GM12878 (cell line): ENCODE data around the gene SLC46A2. TPM values are rescaled to one million over a fixed set of nuclear protein-coding genes. Genes with fewer than 3 reads are reported as not detected.

Experiments used
- ATAC-seq: fragments of 200-7000 bp; cut with Tn5 transposase; 3 replicates; pipeline ENCODE4 v1.9.1; 2020; ENCODE audit warnings: mild to moderate bottlenecking, moderate library complexity
- BruUV-seq: library from RNA; stranded (reverse); fragments of 400-500 nt; replicated peaks from 2 replicates; lab custom pipeline; 2021; lab: Mats Ljungman, UMichigan
- CTCF ChIA-PET: fragments of 300-600 bp; sonication (Branson Sonifier 250); formaldehyde crosslinking; extraction: SDS; loops from one replicate; lab custom pipeline; 2021; ENCODE audit warnings: inconsistent platforms; lab: Yijun Ruan, JAX
- POLR2A ChIA-PET: fragments of 350-600 bp; formaldehyde crosslinking; extraction: SDS; loops from one replicate; lab custom pipeline; 2021; ENCODE audit warnings: inconsistent platforms; lab: Charles Lee
- RAD21 ChIA-PET: fragments of 300-600 bp; sonication (Branson Sonifier 250); formaldehyde crosslinking; loops from one replicate; lab custom pipeline; 2023; ENCODE audit warnings: antibody characterized with exemption; ENCODE audit not compliant: unreplicated experiment; lab: Charles Lee
- SMC1A ChIA-PET: fragments of 300-600 bp; sonication (Branson Sonifier 250); formaldehyde crosslinking; loops from one replicate; lab custom pipeline; 2023; ENCODE audit not compliant: unreplicated experiment, uncharacterized antibody; lab: Charles Lee
- DNase-seq: peaks from one replicate; pipeline ENCODE4 v3.0.0-alpha.2; 2011; ENCODE audit warnings: low read depth, low spot score
- FAIRE-seq: peaks from 3 replicates; lab custom pipeline; 2011; peaks lifted over from hg19 to GRCh38; lab: Jason Lieb, UNC
- H2AFZ ChIP-seq: 2 replicates; pipeline ENCODE4 v1.6.0; 2011; ENCODE audit warnings: low read depth, low read length, control low read depth; ENCODE audit not compliant: control insufficient read depth
- H3K27ac ChIP-seq: 2 replicates; pipeline ENCODE4 v1.5.1; 2011; ENCODE audit warnings: control low read depth; ENCODE audit not compliant: control insufficient read depth, insufficient read depth
- H3K27me3 ChIP-seq, 2 experiments: replicated peaks in 1 of 2; 2 replicates each; pipeline versions ENCODE4 v1.6.0 to v1.6.1; 2011; ENCODE audit warnings: low read length in 1 of 2; ENCODE audit not compliant: control insufficient read depth in 2 of 2, insufficient read depth in 2 of 2
- H3K36me3 ChIP-seq, 2 experiments: 2 replicates each; pipeline ENCODE4 v1.5.1; 2011; ENCODE audit warnings: low read length in 1 of 2; ENCODE audit not compliant: control insufficient read depth in 2 of 2, insufficient read depth in 2 of 2
- H3K4me1 ChIP-seq: 2 replicates; pipeline ENCODE4 v1.6.1; 2011; ENCODE audit warnings: mild to moderate bottlenecking, low read length, moderate library complexity, mixed read lengths; ENCODE audit not compliant: control insufficient read depth, insufficient read depth
- H3K4me2 ChIP-seq: 2 replicates; pipeline ENCODE4 v1.6.0; 2011; ENCODE audit warnings: control low read depth; ENCODE audit not compliant: control insufficient read depth, insufficient read depth
- H3K4me3 ChIP-seq: fragments of 200-600 bp; sonication (generic); 2 replicates; pipeline ENCODE4 v1.5.1; 2016
- H3K79me2 ChIP-seq: 2 replicates; pipeline ENCODE4 v1.6.0; 2011; ENCODE audit warnings: low read length; ENCODE audit not compliant: control insufficient read depth, insufficient read depth
- H3K9ac ChIP-seq: 2 replicates; pipeline ENCODE4 v1.8.0; 2011; ENCODE audit warnings: low read length, control low read depth, mixed read lengths; ENCODE audit not compliant: control insufficient read depth, insufficient read depth
- H3K9me3 ChIP-seq: replicated peaks from 3 replicates; pipeline ENCODE4 v1.5.1; 2011; ENCODE audit warnings: mild to moderate bottlenecking, low read length; ENCODE audit not compliant: control insufficient read depth, insufficient read depth
- H4K20me1 ChIP-seq: 2 replicates; pipeline ENCODE4 v1.6.0; 2011; ENCODE audit not compliant: control insufficient read depth, insufficient read depth
- BCL3 ChIP-seq: IDR thresholded peaks from 2 replicates; pipeline ENCODE4 v1.6.1; 2011; ENCODE audit warnings: borderline replicate concordance, low read depth, mild to moderate bottlenecking, moderate library complexity, low read length; ENCODE audit not compliant: insufficient read depth, poor library complexity, severe bottlenecking
- CBFB ChIP-seq: IDR thresholded peaks from 2 replicates; pipeline ENCODE4 v1.6.1; 2016; ENCODE audit warnings: antibody characterized with exemption, low read depth
- EZH2 ChIP-seq: IDR thresholded peaks from 2 replicates; pipeline ENCODE4 v1.6.1; 2012; ENCODE audit warnings: low read depth, mild to moderate bottlenecking, control low read depth, inconsistent platforms, low read length, borderline replicate concordance; ENCODE audit not compliant: control insufficient read depth
- GABPA ChIP-seq: IDR thresholded peaks from 2 replicates; pipeline ENCODE4 v1.6.1; 2014; ENCODE audit warnings: antibody characterized with exemption, low read depth, mild to moderate bottlenecking, inconsistent platforms
- JUNB ChIP-seq: IDR thresholded peaks from 2 replicates; pipeline ENCODE4 v1.6.1; 2016; ENCODE audit warnings: antibody characterized with exemption, mild to moderate bottlenecking
- NRF1 ChIP-seq: conservative IDR thresholded peaks from 2 replicates; pipeline ENCODE4 v1.6.1; 2011; ENCODE audit warnings: mild to moderate bottlenecking, low read depth, low read length, improper control_type of control experiment
- PAX5 ChIP-seq: IDR thresholded peaks from 2 replicates; pipeline ENCODE4 v1.6.1; 2011; ENCODE audit warnings: low read depth, low read length, borderline replicate concordance
- RELB ChIP-seq: fragments of 450-650 bp; IDR thresholded peaks from 2 replicates; pipeline ENCODE4 v1.6.1; 2017; ENCODE audit warnings: low read depth, mild to moderate bottlenecking, moderate library complexity
- SIN3A ChIP-seq: IDR thresholded peaks from 2 replicates; pipeline ENCODE4 v1.6.1; 2012; ENCODE audit warnings: low read depth, low read length, improper control_type of control experiment
- SMAD1 ChIP-seq: fragments of 450-650 bp; IDR thresholded peaks from 2 replicates; pipeline ENCODE4 v1.6.1; 2018; ENCODE audit warnings: mild to moderate bottlenecking, low read depth; ENCODE audit not compliant: partially characterized antibody
- SRF ChIP-seq, 2 experiments: IDR thresholded peaks; 2 replicates each; pipeline ENCODE4 v1.6.1; 2011; ENCODE audit warnings: low read depth in 2 of 2, low read length in 2 of 2, mild to moderate bottlenecking in 1 of 2, moderate library complexity in 1 of 2
- ZNF384 ChIP-seq: IDR thresholded peaks from 2 replicates; pipeline ENCODE4 v1.6.1; 2012; ENCODE audit warnings: low read depth, mild to moderate bottlenecking, low read length, improper control_type of control experiment, borderline replicate concordance
- WGBS: methylation state at CpG from one replicate; pipeline ENCODE4 v1.1.6; 2016; ENCODE audit warnings: low lambda C conversion rate; ENCODE audit not compliant: insufficient replicate concordance, insufficient coverage; ENCODE audit errors: missing lambda C conversion rate; 5-methylcytosine and 5-hydroxymethylcytosine counted together
- in situ Hi-C: fragments of 300-500 bp; cut with MboI; formaldehyde crosslinking; loops from 9 replicates; pipeline ENCODE4 v1.14.3; 2018; ENCODE audit warnings: mixed read lengths
- intact Hi-C: fragments of 100-400 bp; cut with micrococcal nuclease; formaldehyde crosslinking; loops from one replicate; pipeline ENCODE4 v1.14.2; 2022; ENCODE audit not compliant: unreplicated experiment
- polyA plus RNA-seq, 11 experiments: library from polyadenylated mRNA; depleted of rRNA in 4 of 11; unstranded in 6 of 11; stranded (reverse) in 5 of 11; fragments of >200 nt; fragmentation: Nextera tagmentation in 4 of 11; fragmentation: Illumina TruSeq in 1 of 11; extraction: Ambion mirVana in 4 of 11; extraction: Trizol in 1 of 11; gene quantifications; 1 replicate in 1 of 11; 2 replicates in 10 of 11; pipeline versions ENCODE4 v1.2.1 to v1.2.3, GENCODE V29; 2011 to 2016; ENCODE audit warnings: inconsistent platforms in 2 of 11, missing spikeins in 2 of 11, low read depth in 1 of 11
- total RNA-seq, 4 experiments: library from RNA; depleted of rRNA in 3 of 4; stranded (reverse); fragments of >200 nt in 3 of 4; fragmentation: Illumina TruSeq in 1 of 4; extraction: Trizol in 1 of 4; gene quantifications; 2 replicates each; pipeline versions ENCODE4 v1.2.1 to v1.2.3, GENCODE V29; 2013 to 2021

Gene SLC46A2
- total and polyA plus RNA-seq, 10 of the 15 experiments (the other 5 are each of a cell fraction or from before 2014, with no cell fraction given): not detected

DNA sequence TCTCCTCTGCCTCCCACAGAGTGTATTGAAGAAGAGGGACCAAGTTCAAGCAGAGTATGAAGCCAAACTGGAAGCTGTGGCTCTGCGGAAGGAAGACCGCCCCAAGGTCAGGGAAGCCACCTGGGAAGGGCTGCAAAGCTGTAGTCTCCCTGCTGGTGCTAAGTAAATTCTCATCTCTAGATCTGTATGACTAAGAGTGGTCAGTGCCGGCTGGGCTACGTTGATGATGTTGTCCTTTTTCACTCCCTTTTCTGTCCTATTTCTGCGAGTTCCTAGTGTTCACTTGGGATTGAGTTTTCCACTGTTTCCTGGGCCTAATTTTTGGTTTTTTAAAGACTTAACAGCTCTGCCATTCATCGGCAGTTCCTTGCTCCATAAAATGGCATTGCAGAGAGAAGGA is 39.8 kb downstream of the SLC46A2 start:
- no peaks in the 10 kb centered on the region for H3K36me3 ChIP-seq
- ChIA-PET POLR2A (no interaction called here), CTCF (interaction anchor here (0.6 kb wide), 1 partner anchor 25 kb away, joined by 3 read pairs; no protein-coding TSS in a partner anchor), RAD21 (no interaction called here), SMC1A (interaction anchor here (1.3 kb wide), 1 partner anchor 52 kb away, joined by 3 read pairs; no protein-coding TSS in a partner anchor)
- in situ Hi-C loops: no loop called here
- FAIRE-seq: no peak
- H2AFZ ChIP-seq: no peak overlapping the region
- intact Hi-C loops: no loop called here
- no peaks in the 10 kb centered on the region for H3K79me2 ChIP-seq
- H3K27me3 ChIP-seq: no peaks in the 10 kb centered on the region; a peak in 1 of 4 replicates
- no peaks in the 10 kb centered on the region for H3K9me3 ChIP-seq
- no peak overlapping the region for H3K27ac ChIP-seq
- no peak for ATAC-seq
- 57% methylated on average over 6 of the region's 6 CpGs for WGBS
- no peak overlapping the region for H3K9ac ChIP-seq
- no peak overlapping the region for H3K4me2 ChIP-seq
- no peaks in the 10 kb centered on the region for H4K20me1 ChIP-seq
- TF ChIP-seq RELB (no peak), SMAD1 (no peak), CBFB (no peak), SIN3A (no peak), ZNF384 (no peak), NRF1 (no peak), BCL3 (no peak), PAX5 (no peak), JUNB (no peak), GABPA (no peak), SRF (IDR thresholded peaks at IDR 0.05; ENCODE audit: low read depth in 2 of 2, low read length in 2 of 2) (no peak), EZH2 (no peak)
- no peak overlapping the region for H3K4me3 ChIP-seq
- H3K4me1 ChIP-seq: no peaks in the 10 kb centered on the region
- no peak for DNase-seq
- no TSS peak for BruUV-seq
